BLaER1 treated with 17β-estradiol and CSF1 and Interleukin-3, amounts not matched to agents 10 nM and 100 nM (cell line): ENCODE data around the gene CDH4.

ENCODE experiments used
- H3K27ac ChIP-seq, 11 experiments: shearing (Covaris generic); formaldehyde crosslinking; 2 replicates each; pipeline ENCODE4 v1.8.1; 2022
- H3K27me3 ChIP-seq, 11 experiments: shearing (Covaris generic); formaldehyde crosslinking; 2 replicates each; pipeline ENCODE4 v1.8.1; 2022
- H3K36me3 ChIP-seq, 11 experiments: shearing (Covaris generic); formaldehyde crosslinking; 2 replicates each; pipeline ENCODE4 v1.8.1; 2022
- H3K4me1 ChIP-seq, 10 experiments: shearing (Covaris generic); formaldehyde crosslinking; 2 replicates each; pipeline ENCODE4 v1.8.1; 2022
- H3K4me2 ChIP-seq, 11 experiments: shearing (Covaris generic); formaldehyde crosslinking; 2 replicates each; pipeline ENCODE4 v1.8.1; 2022
- H3K4me3 ChIP-seq, 10 experiments: shearing (Covaris generic); formaldehyde crosslinking; 2 replicates each; pipeline ENCODE4 v1.8.1; 2022
- H3K9ac ChIP-seq, 11 experiments: shearing (Covaris generic); formaldehyde crosslinking; 2 replicates each; pipeline ENCODE4 v1.8.1; 2022
- H3K9me3 ChIP-seq, 11 experiments: shearing (Covaris generic); formaldehyde crosslinking; replicated peaks in 1 of 11; 2 replicates each; pipeline ENCODE4 v1.8.1; 2022
- H4K20me1 ChIP-seq, 11 experiments: shearing (Covaris generic); formaldehyde crosslinking; 2 replicates each; pipeline ENCODE4 v1.8.1; 2022
- Cebpa-rat ChIP-seq, 11 experiments: shearing (Covaris generic); IDR thresholded peaks; 2 replicates each; pipeline ENCODE4 v1.8.1; 2022

CDH4 gene

DNA sequence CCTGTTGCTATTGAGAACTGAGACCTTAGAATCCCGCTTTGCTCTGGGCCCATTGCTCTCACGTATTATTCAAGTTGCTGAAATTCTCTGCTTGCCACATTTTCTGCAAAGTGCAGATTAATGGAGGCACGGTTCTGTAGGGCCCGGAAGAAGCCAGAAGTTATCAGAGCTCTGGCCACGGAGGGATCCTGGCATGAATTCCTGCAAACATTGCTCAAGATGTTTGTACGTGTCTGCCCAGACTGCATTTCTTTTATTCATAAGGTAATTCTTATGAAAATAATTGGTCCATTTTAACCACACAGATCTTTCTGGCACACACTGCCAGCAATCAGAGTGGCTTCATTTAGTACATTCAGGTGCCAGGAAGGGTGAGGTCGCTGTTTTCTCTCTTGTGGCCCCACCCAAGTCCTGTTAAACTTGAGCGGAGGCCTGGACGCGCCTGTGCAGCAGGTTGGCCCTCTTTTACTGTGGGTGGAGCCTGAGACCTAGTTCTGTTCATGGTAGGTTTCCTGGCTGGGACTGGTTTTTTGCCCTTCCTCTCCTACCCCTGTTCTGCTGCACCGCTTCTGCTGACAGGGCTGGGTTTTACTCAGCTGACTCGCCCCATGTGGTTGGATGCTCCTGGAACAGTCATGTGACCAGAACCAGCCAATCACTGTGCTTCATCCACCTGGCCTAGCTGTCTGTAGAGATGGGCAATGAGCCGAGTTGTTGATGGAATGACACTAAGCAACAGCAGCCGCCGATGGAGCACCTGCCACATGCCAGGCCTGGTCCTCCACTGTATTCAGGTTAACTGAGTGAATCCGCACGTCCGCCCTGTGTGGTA, 230.2 kb downstream of the CDH4 start:
- Histone ChIP-seq H3K4me3 (no peak overlapping the region), H3K9ac (no peak overlapping the region), H3K27me3 (no peaks in the 10 kb centered on the region), H3K4me1 (peaks cover 8 to 24% (median 15%) of the 10 kb centered on the region in 10 experiments; a peak in 18 of 20 replicates), H3K9me3 (peaks cover 0 to 12% (median 6%) of the 10 kb centered on the region in 11 experiments; a peak in 11 of 22 replicates), H3K4me2 (no peak overlapping the region), H3K36me3 (no peaks in the 10 kb centered on the region), H4K20me1 (no peaks in the 10 kb centered on the region; a peak in 1 of 22 replicates), H3K27ac (no peak overlapping the region)
- no peak for TF ChIP-seq Cebpa-rat (IDR thresholded peaks at IDR 0.05)

DNA sequence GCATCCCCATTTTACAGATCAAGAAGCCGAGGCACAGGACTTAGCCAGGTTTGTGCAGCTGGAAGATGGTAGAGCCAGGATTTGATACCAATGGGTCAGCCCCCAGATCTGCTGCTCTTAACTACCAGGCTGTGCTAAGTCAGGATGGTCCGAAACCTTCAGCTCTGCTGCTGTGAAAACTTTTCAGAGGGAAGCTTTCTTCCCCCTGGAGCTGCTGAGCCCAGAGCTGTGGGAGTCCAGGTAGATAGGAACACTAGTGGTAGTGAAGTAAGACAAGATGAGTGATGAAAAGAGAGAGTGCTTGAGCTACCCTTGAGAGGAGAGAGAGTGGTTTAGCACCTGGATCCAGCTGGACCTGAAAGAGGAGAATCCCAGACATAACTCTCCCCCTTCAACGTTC, 230.8 kb downstream of the CDH4 start:
- Histone ChIP-seq H3K9ac (no peak overlapping the region), H3K27me3 (no peaks in the 10 kb centered on the region)

DNA sequence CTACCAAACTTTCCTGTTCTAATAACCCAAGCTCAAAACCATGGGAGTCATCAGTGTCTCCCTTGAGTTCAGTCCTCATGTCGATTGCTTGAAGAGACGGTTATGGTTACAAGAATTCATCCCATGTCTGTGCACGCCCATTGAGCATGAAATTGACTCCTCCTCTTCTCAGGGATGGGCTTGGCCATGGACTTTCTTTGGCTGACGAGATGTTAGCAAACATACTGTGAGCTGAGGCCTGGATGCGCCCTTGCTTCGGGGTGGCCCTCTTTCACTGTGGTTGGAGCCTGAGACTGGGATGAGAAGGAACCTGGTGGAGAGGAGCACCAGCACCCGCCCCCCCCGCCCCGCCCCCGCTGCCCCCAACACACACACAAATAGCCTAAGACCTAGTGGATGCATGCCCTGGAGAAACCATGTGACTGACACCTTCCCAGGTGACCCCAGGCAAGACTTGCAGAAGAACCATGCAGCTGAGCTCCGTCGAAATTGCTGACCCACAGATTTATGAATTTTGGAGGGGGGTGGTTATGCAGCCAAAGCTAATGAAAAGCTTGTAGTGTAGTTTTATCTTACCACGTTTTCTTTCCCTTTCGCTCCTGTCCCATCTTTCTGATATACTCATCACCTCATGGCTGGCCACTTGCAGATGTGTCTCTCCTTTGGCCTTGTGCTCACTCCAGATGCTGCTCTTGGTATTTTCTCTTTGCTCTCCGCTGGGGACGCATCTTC, 231.4 kb downstream of the CDH4 start:
- Histone ChIP-seq H3K9ac (no peak overlapping the region), H4K20me1 (no peaks in the 10 kb centered on the region; a peak in 1 of 22 replicates), H3K9me3 (peaks cover 0 to 12% (median 6%) of the 10 kb centered on the region in 11 experiments; a peak in 11 of 22 replicates), H3K27ac (no peak overlapping the region), H3K4me3 (no peak overlapping the region), H3K36me3 (no peaks in the 10 kb centered on the region), H3K4me1 (peaks cover 2 to 11% (median 3%) of the 10 kb centered on the region in 10 experiments; a peak in 16 of 20 replicates), H3K4me2 (no peak overlapping the region), H3K27me3 (no peaks in the 10 kb centered on the region)
- no peak for TF ChIP-seq Cebpa-rat (IDR thresholded peaks at IDR 0.05)

More for the DNA sequence above, 230.8 kb downstream of the CDH4 start:
- Histone ChIP-seq H3K4me1 (peaks cover 8 to 17% (median 9%) of the 10 kb centered on the region in 10 experiments; a peak in 18 of 20 replicates), H3K4me2 (no peak overlapping the region), H3K4me3 (no peak overlapping the region), H3K27ac (no peak overlapping the region), H4K20me1 (no peaks in the 10 kb centered on the region; a peak in 1 of 22 replicates), H3K9me3 (peaks cover 0 to 12% (median 6%) of the 10 kb centered on the region in 11 experiments; a peak in 11 of 22 replicates), H3K36me3 (no peaks in the 10 kb centered on the region)
- TF ChIP-seq Cebpa-rat (IDR thresholded peaks at IDR 0.05), result no peak

DNA sequence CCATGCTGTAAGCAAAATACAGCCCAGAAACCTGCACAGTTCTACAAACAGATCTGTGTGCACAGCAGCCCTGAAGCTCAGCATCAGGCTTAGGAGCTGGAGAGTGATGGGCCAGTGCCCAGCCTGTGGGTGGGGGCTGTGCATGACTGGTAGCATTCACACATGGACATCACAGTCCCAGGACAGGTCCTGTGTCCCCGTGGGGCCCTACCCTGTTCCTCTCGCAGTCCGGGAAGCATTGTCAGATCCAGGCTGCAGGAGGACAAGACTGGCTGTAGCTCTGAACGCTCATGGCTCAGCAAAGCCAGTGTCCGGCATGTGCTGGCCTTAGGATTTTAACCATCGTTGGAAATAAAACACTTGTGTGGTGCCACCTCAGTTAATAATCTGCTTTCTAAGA, 234.1 kb downstream of the CDH4 start:
- no peak for TF ChIP-seq Cebpa-rat (IDR thresholded peaks at IDR 0.05)
- Histone ChIP-seq H3K9ac (no peak overlapping the region), H3K4me1 (peaks cover 0 to under 1% (median 0%) of the 10 kb centered on the region in 10 experiments; a peak in 1 of 20 replicates), H3K4me3 (no peak overlapping the region), H3K27ac (no peak overlapping the region), H3K36me3 (no peaks in the 10 kb centered on the region), H3K9me3 (peaks cover 0 to 2% (median 0%) of the 10 kb centered on the region in 11 experiments; a peak in 2 of 22 replicates), H3K4me2 (no peak overlapping the region), H3K27me3 (no peaks in the 10 kb centered on the region), H4K20me1 (no peaks in the 10 kb centered on the region; a peak in 1 of 22 replicates)

DNA sequence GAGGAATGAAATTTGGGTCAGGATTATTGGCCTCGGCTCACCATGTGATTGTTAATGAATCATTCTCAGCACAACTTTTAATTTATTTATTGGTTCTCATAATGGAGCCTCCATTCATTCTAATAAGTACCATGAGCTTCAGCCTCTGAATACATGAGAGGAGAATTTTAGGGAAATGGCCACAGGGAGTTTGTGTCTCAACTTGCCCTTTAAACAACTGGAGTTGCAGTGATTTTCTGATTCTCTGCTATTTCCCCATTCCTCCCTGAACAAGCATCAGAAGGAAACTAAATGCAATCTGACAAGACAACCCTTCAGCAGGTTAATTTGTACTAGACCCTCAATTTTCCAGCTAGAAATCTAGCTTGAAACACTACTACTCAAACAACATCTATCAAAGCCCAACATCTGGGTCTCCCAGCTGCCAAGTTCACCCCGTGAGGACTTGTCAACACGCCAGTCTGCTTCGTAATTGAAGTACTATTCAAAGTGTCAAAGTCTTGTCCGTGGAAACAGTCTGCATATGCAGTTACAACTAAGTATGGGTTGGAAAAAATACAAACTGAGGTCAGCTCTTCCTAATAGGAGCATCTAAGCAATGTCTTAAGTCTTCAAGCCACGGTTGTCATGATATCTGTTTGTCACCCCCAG, 235.4 kb downstream of the CDH4 start:
- Histone ChIP-seq H3K4me3 (no peak overlapping the region), H3K9me3 (peaks cover 0 to 15% (median 9%) of the 10 kb centered on the region in 11 experiments; a peak in 8 of 22 replicates), H3K36me3 (no peaks in the 10 kb centered on the region), H3K9ac (no peak overlapping the region), H4K20me1 (no peaks in the 10 kb centered on the region; a peak in 1 of 22 replicates), H3K4me2 (no peak overlapping the region), H3K4me1 (no peaks in the 10 kb centered on the region; a peak in 1 of 20 replicates), H3K27me3 (no peaks in the 10 kb centered on the region), H3K27ac (no peak overlapping the region)
- no peak for TF ChIP-seq Cebpa-rat (IDR thresholded peaks at IDR 0.05)

DNA sequence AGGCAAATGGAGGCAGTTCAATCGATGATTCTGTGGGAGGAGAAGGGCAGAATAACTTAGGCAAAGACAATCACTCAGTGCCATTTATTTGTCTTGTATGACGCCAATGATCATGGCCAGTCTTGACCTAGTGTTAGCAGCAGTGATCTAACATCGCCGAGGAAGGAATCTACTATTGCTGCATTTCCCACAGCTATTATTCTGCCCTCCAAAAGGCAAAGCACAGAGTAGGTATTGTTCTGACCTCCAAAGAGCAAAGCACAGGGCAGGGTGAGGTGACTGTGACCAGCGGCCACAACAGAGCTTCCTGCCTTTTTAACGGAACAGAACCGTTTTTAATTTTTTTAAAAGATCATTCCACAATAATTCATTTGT, 235.9 kb downstream of the CDH4 start:
- Histone ChIP-seq H4K20me1 (no peaks in the 10 kb centered on the region), H3K9ac (no peak overlapping the region), H3K4me1 (no peaks in the 10 kb centered on the region), H3K27me3 (no peaks in the 10 kb centered on the region), H3K4me3 (no peak overlapping the region), H3K36me3 (no peaks in the 10 kb centered on the region), H3K9me3 (peaks cover 0 to 19% (median 11%) of the 10 kb centered on the region in 11 experiments; a peak in 9 of 22 replicates), H3K27ac (no peak overlapping the region), H3K4me2 (no peak overlapping the region)
- no peak for TF ChIP-seq Cebpa-rat (IDR thresholded peaks at IDR 0.05)

DNA sequence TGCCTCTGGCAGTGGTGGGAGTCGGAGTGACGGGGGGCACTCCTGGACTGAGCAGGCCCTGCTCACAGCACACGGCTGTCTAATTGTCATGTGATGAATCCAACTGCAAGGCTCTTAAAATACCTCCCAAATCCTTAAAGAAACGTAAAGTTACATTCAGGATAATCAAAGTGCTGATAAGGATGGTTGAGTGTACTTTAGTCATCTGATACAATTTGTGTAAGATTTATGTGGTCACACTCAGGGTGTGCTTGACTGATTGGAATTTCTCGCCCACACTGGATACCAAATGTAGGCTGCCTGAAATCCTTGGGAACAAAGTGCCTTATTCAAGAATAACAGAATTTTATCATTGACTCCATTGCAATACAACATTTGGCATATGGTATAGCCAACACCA, 238.7 kb downstream of the CDH4 start:
- peaks cover 0 to 27% (median 16%) of the 10 kb centered on the region in 11 experiments; a peak in 9 of 22 replicates for H3K9me3 ChIP-seq
- H3K4me3 ChIP-seq, result no peak overlapping the region
- no peak for TF ChIP-seq Cebpa-rat (IDR thresholded peaks at IDR 0.05)
- H3K4me1 ChIP-seq, result peaks cover 0 to 21% (median 10%) of the 10 kb centered on the region in 10 experiments; a peak in 12 of 20 replicates
- no peak overlapping the region for H3K9ac ChIP-seq
- H4K20me1 ChIP-seq, result no peaks in the 10 kb centered on the region
- H3K4me2 ChIP-seq, result no peak overlapping the region
- H3K27me3 ChIP-seq, result no peaks in the 10 kb centered on the region
- no peak overlapping the region for H3K27ac ChIP-seq
- H3K36me3 ChIP-seq, result no peaks in the 10 kb centered on the region

DNA sequence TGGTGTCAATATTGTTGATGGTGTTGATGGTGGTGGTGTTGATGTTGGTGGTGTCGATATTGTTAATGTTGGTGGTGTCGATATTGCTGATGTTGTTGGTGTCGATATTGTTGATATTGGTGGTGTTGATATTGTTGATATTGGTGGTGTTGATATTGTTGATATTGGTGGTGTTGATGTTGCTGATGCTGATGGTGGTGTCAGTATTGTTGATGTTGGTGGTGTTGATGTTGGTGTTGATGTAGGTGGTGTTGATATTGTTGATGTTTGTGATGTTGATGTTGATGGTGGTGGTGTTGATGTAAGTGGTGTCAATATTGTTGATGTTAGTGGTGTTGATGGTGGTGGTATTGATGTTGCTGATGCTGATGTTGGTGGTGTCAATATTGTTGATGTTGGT, 240.0 kb downstream of the CDH4 start:
- Histone ChIP-seq H3K27me3 (no peaks in the 10 kb centered on the region), H3K36me3 (no peaks in the 10 kb centered on the region), H3K4me2 (no peak overlapping the region), H3K9me3 (peaks cover 0 to 27% (median 16%) of the 10 kb centered on the region in 11 experiments; a peak in 9 of 22 replicates), H3K27ac (no peak overlapping the region), H3K4me1 (peaks cover 0 to 35% (median 22%) of the 10 kb centered on the region in 10 experiments; a peak in 14 of 20 replicates), H4K20me1 (no peaks in the 10 kb centered on the region), H3K4me3 (no peak overlapping the region), H3K9ac (no peak overlapping the region)
- no peak for TF ChIP-seq Cebpa-rat (IDR thresholded peaks at IDR 0.05)
